CD8-positive, alpha-beta memory T cell (primary cell): ENCODE data around the gene DSTN. TPM values are rescaled to one million over a fixed set of nuclear protein-coding genes. Genes with fewer than 3 reads are reported as not detected.

Source experiments
- CTCF ChIA-PET: fragments of 350-600 bp; sonication (Branson Sonifier 250); formaldehyde crosslinking; loops from one replicate; lab custom pipeline; 2021; ENCODE audit warnings: antibody characterized with exemption; lab: Charles Lee
- POLR2A ChIA-PET: fragments of 350-600 bp; sonication (Branson Sonifier 250); formaldehyde crosslinking; loops from one replicate; lab custom pipeline; 2021; ENCODE audit warnings: antibody characterized with exemption; lab: Charles Lee
- DNase-seq, 5 donors: peaks; one replicate each; pipeline versions ENCODE4 v3.0.0 to v3.0.0-alpha.2; 2020 to 2022; ENCODE audit warnings: mixed read lengths in 1 of 5
- H3K27ac ChIP-seq: one replicate; pipeline ENCODE4 v1.7.0; 2013; ENCODE audit warnings: low read depth, mild to moderate bottlenecking, low read length, moderate library complexity
- H3K27me3 ChIP-seq: 2 replicates; pipeline ENCODE4 v1.7.0; 2013; ENCODE audit warnings: low read length, mild to moderate bottlenecking; ENCODE audit not compliant: insufficient read depth, poor library complexity, severe bottlenecking
- H3K36me3 ChIP-seq: 2 replicates; pipeline ENCODE4 v1.7.0; 2013; ENCODE audit warnings: mild to moderate bottlenecking, low read length, moderate library complexity; ENCODE audit not compliant: insufficient read depth
- H3K4me1 ChIP-seq: 2 replicates; pipeline ENCODE4 v1.7.0; 2013; ENCODE audit warnings: mild to moderate bottlenecking, low read length, moderate library complexity; ENCODE audit not compliant: insufficient read depth
- H3K4me3 ChIP-seq: 2 replicates; pipeline ENCODE4 v1.7.0; 2013; ENCODE audit warnings: mild to moderate bottlenecking, low read length
- H3K9me3 ChIP-seq: 2 replicates; pipeline ENCODE4 v1.7.0; 2013; ENCODE audit warnings: mild to moderate bottlenecking, low read length
- H3K27ac Mint-ChIP-seq, 8 donors: one replicate each; pipeline ENCODE4 v1.8.0; 2020 to 2021; ENCODE audit warnings: mixed read lengths in 8 of 8, mild to moderate bottlenecking in 6 of 8, inconsistent platforms in 3 of 8, moderate library complexity in 3 of 8
- H3K27me3 Mint-ChIP-seq, 2 donors: one replicate each; pipeline ENCODE4 v1.8.0; 2020 to 2021; ENCODE audit warnings: mixed read lengths in 2 of 2, mild to moderate bottlenecking in 1 of 2, moderate library complexity in 1 of 2
- H3K36me3 Mint-ChIP-seq, 3 donors: one replicate each; pipeline ENCODE4 v1.8.0; 2020 to 2021; ENCODE audit warnings: mixed read lengths in 3 of 3, inconsistent platforms in 1 of 3, mild to moderate bottlenecking in 1 of 3
- H3K4me1 Mint-ChIP-seq, 3 donors: one replicate each; pipeline ENCODE4 v1.8.0; 2020 to 2021; ENCODE audit warnings: mixed read lengths in 3 of 3, inconsistent platforms in 1 of 3, mild to moderate bottlenecking in 1 of 3
- H3K4me3 Mint-ChIP-seq, 7 donors: one replicate each; pipeline ENCODE4 v1.8.0; 2020 to 2021; ENCODE audit warnings: mixed read lengths in 7 of 7, mild to moderate bottlenecking in 6 of 7, moderate library complexity in 4 of 7, inconsistent platforms in 2 of 7
- H3K9me3 Mint-ChIP-seq, 5 donors: one replicate each; pipeline ENCODE4 v1.8.0; 2020 to 2022; ENCODE audit warnings: mixed read lengths in 5 of 5, mild to moderate bottlenecking in 3 of 5, moderate library complexity in 2 of 5, inconsistent platforms in 1 of 5
- polyA plus RNA-seq: library from polyadenylated mRNA; unstranded; fragments of 300-500 nt; fragmentation: Illumina TruSeq; gene quantifications from one replicate; pipeline ENCODE4 v1.2.3, GENCODE V29; 2021
- total RNA-seq, 2 experiments: library from RNA; stranded (reverse); gene quantifications; one replicate each; pipeline ENCODE4 v1.2.3, GENCODE V29; 2021

Gene DSTN
- total and polyA plus RNA-seq, 3 experiments from 2014 or later = 66.4 to 135 (median 66.9) TPM

- no peaks in the 10 kb centered on the region for H3K36me3 ChIP-seq
- no peak overlapping the region for H3K4me3 Mint-ChIP-seq
- ChIA-PET CTCF (no interaction called here), POLR2A (no interaction called here)
- peaks cover 3 to 4% of the 10 kb centered on the region in 2 donors for H3K27me3 Mint-ChIP-seq
- no peaks in the 10 kb centered on the region for H3K9me3 Mint-ChIP-seq
- H3K27ac Mint-ChIP-seq = no peak overlapping the region
- no peak overlapping the region for H3K4me3 ChIP-seq
- no peaks in the 10 kb centered on the region for H3K36me3 Mint-ChIP-seq
- H3K27me3 ChIP-seq = no peaks in the 10 kb centered on the region
- peaks cover 2 to 6% (median 6%) of the 10 kb centered on the region in 3 donors for H3K4me1 Mint-ChIP-seq
- H3K4me1 ChIP-seq = no peaks in the 10 kb centered on the region
- no peak overlapping the region for H3K27ac ChIP-seq
- no peaks in the 10 kb centered on the region for H3K9me3 ChIP-seq
- DNase-seq = no peak
Observed at GRCh38 chr20:17555106-17555505, 14.8 kb upstream of the DSTN start.

GRCh38 chr20:17556837-17557674 lies 12.8 kb upstream of the DSTN start:
- no peak for DNase-seq
- no peak overlapping the region for H3K4me3 Mint-ChIP-seq

GRCh38 chr20:17557675-17558006 lies 12.2 kb upstream of the DSTN start:
- H3K4me3 ChIP-seq = no peak overlapping the region
- no peaks in the 10 kb centered on the region for H3K4me1 ChIP-seq
- H3K36me3 Mint-ChIP-seq = no peaks in the 10 kb centered on the region
- no peaks in the 10 kb centered on the region for H3K9me3 Mint-ChIP-seq
- DNase-seq = no peak
- POLR2A ChIA-PET = no interaction called here
- H3K27ac Mint-ChIP-seq = peak overlapping the region in 1 of 8 donors; percentile 14
- peaks cover 0 to 6% of the 10 kb centered on the region in 2 donors for H3K27me3 Mint-ChIP-seq
- CTCF ChIA-PET = no interaction called here
- H3K4me3 Mint-ChIP-seq = no peak overlapping the region
- H3K9me3 ChIP-seq = no peaks in the 10 kb centered on the region
- peak overlapping the region; percentile 43 for H3K27ac ChIP-seq
- H3K4me1 Mint-ChIP-seq = peaks cover 2 to 6% (median 6%) of the 10 kb centered on the region in 3 donors
- no peaks in the 10 kb centered on the region for H3K36me3 ChIP-seq
- no peaks in the 10 kb centered on the region for H3K27me3 ChIP-seq

More at GRCh38 chr20:17556837-17557674, 12.8 kb upstream of the DSTN start:
- Histone ChIP-seq H3K27ac (no peak overlapping the region), H3K4me3 (no peak overlapping the region), H3K27me3 (no peaks in the 10 kb centered on the region), H3K36me3 (no peaks in the 10 kb centered on the region), H3K4me1 (no peaks in the 10 kb centered on the region), H3K9me3 (no peaks in the 10 kb centered on the region)
- Mint-ChIP-seq H3K27ac (peak overlapping the region in 1 of 8 donors; percentile 43), H3K27me3 (peaks cover 0 to 6% of the 10 kb centered on the region in 2 donors), H3K36me3 (no peaks in the 10 kb centered on the region), H3K4me1 (peaks cover 2 to 6% (median 6%) of the 10 kb centered on the region in 3 donors), H3K9me3 (no peaks in the 10 kb centered on the region)
- ChIA-PET CTCF (no interaction called here), POLR2A (no interaction called here)

DNA sequence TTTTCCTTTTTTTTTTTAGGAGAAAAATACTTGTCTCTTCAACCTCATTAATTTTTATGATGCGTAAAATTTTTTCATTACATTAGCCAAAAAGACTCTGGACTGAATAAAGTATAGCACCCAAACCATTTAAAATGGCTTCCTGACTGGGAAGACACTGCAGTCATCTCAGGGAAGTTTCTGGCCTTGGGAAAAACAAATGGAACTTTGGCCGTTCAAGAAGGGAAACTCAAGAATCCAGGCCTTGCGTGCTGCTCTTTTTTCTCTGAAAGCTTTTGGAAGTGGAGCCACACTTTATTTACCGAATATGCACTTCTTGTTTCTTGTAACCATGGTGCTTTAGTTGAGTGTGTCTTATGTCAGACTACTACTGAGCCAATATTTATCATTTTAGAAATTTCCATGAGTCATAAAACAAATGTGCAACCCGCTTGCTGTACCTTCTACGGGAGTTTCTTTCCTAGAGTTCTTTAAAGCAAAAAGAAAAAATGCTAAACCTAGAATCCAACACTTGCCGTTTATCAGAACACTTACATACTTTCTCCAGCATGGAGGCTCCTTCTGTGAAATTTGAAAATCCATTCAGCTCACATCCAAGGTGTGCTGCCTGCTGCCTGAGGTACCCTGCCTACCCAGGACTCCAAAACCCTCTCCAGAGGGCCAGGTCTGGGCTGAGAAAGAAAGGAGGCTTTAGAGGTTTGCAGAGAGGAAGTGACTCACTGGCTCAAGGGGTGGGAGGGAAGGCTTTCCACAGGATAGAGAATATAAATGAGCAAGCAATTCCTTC lies 11.5 kb upstream of the DSTN start:
- no peaks in the 10 kb centered on the region for H3K27me3 ChIP-seq
- Mint-ChIP-seq H3K9me3 (no peaks in the 10 kb centered on the region), H3K27ac (peak overlapping the region in 1 of 8 donors; percentile 43), H3K27me3 (peaks cover 0 to 6% of the 10 kb centered on the region in 2 donors), H3K4me1 (peaks cover 2 to 6% (median 6%) of the 10 kb centered on the region in 3 donors), H3K36me3 (no peaks in the 10 kb centered on the region), H3K4me3 (no peak overlapping the region)
- H3K4me1 ChIP-seq = no peaks in the 10 kb centered on the region
- ChIA-PET CTCF (no interaction called here), POLR2A (no interaction called here)
- H3K27ac ChIP-seq = peak overlapping the region; percentile 43
- H3K36me3 ChIP-seq = no peaks in the 10 kb centered on the region
- H3K9me3 ChIP-seq = no peaks in the 10 kb centered on the region
- no peak for DNase-seq
- H3K4me3 ChIP-seq = no peak overlapping the region

DNA sequence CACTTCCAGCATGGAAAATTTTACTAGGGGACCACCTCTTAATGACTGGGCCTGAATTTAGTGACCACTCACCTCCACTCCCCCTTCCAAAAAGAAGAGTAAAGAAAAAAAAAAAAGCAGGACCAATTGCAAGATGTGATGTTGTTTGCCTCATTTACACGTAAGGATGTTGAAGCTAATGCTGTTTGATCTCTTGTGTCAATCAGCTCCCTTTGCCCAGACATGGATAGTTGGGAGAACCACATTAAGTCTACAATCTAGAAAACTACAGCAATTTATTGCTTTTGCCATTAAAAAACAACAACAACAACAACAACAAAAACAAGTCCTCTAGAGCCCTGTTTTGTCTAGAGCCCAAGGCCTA lies 11.0 kb upstream of the DSTN start:
- no peak overlapping the region for H3K27ac ChIP-seq
- Mint-ChIP-seq H3K27ac (peak overlapping the region in 1 of 8 donors; percentile 43), H3K9me3 (no peaks in the 10 kb centered on the region), H3K27me3 (peaks cover 3 to 10% of the 10 kb centered on the region in 2 donors), H3K4me1 (peaks cover 2 to 6% (median 6%) of the 10 kb centered on the region in 3 donors), H3K4me3 (no peak overlapping the region), H3K36me3 (no peaks in the 10 kb centered on the region)
- CTCF ChIA-PET = no interaction called here
- no peak overlapping the region for H3K4me3 ChIP-seq
- H3K27me3 ChIP-seq = no peaks in the 10 kb centered on the region
- no peaks in the 10 kb centered on the region for H3K36me3 ChIP-seq
- H3K9me3 ChIP-seq = no peaks in the 10 kb centered on the region
- H3K4me1 ChIP-seq = no peaks in the 10 kb centered on the region
- POLR2A ChIA-PET = no interaction called here
- no peak for DNase-seq

DNA sequence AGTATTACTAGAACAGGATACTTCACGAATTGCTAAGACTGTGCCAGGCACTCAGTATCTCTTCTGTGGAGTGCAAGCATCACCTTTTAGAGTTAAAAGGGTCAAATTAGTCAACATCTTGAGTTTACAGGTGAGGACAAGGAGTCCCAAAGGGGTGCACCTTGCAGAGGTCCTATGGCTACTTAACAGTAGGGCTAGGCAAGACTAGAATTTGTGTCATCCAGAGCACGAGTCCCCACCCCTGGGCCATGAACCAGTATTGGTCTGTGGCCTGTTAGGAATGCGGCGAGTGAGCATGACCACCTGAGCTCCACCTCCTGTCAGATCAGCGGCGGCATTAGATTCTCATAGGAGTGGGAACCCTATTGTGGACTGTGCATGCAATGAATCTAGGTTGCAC lies 10.5 kb upstream of the DSTN start:
- H3K36me3 Mint-ChIP-seq = no peaks in the 10 kb centered on the region
- H3K27ac Mint-ChIP-seq = no peak overlapping the region
- Histone ChIP-seq H3K36me3 (no peaks in the 10 kb centered on the region), H3K4me3 (no peak overlapping the region), H3K27me3 (no peaks in the 10 kb centered on the region), H3K9me3 (no peaks in the 10 kb centered on the region), H3K4me1 (no peaks in the 10 kb centered on the region), H3K27ac (no peak overlapping the region)
- H3K4me1 Mint-ChIP-seq = peaks cover 2 to 6% (median 6%) of the 10 kb centered on the region in 3 donors
- no peak for DNase-seq
- ChIA-PET CTCF (no interaction called here), POLR2A (interaction anchor here (0.6 kb wide), 1 partner anchor 14 kb away, joined by 3 read pairs; no protein-coding TSS in a partner anchor)
- H3K4me3 Mint-ChIP-seq = no peak overlapping the region
- no peaks in the 10 kb centered on the region for H3K9me3 Mint-ChIP-seq
- peaks cover 3 to 10% of the 10 kb centered on the region in 2 donors for H3K27me3 Mint-ChIP-seq

DNA sequence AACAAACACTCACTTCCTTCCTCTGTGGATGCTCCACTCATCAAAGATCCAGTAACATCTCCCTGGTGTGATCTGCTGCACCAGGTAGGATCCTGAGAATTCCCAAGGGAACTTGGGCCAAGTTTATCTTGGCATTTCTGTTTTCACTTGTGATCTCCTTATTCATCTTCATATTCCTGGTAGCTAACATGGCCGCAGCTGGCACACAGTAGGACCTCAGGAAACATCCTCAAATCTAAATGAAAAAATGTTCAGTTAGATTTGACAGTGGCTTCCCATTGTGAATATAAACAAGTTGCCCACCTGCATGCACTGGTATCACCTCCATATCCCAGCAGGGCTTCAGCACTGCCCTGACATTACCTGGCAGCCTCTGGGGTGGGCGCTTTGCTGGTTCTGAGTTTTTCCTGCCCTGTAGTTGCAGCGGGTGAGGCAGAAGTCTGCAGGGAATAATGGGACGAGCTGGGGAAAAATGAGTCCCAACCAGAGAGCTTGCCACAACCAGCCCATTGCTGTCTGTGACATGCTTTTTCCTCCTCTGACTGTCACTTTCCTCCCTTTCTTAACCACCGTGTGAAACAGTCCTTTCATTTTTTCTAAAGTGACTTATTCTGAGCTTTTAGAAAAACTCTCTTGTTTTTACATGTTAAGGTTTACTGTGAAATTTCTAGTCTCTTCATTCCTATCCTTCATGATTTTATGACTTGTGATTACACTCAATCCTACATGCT lies 9.4 kb upstream of the DSTN start:
- H3K27ac ChIP-seq = no peak overlapping the region
- peak overlapping the region in 1 of 7 donors; percentile 81 for H3K4me3 Mint-ChIP-seq
- H3K27me3 Mint-ChIP-seq = peaks cover 3 to 17% of the 10 kb centered on the region in 2 donors
- no peak for DNase-seq
- H3K4me3 ChIP-seq = no peak overlapping the region
- H3K27ac Mint-ChIP-seq = no peak overlapping the region
- POLR2A ChIA-PET = no interaction called here
- no peaks in the 10 kb centered on the region for H3K36me3 ChIP-seq
- no peaks in the 10 kb centered on the region for H3K27me3 ChIP-seq
- peaks cover 2 to 6% (median 6%) of the 10 kb centered on the region in 3 donors for H3K4me1 Mint-ChIP-seq
- H3K9me3 Mint-ChIP-seq = no peaks in the 10 kb centered on the region
- CTCF ChIA-PET = no interaction called here
- H3K4me1 ChIP-seq = no peaks in the 10 kb centered on the region
- H3K36me3 Mint-ChIP-seq = no peaks in the 10 kb centered on the region
- H3K9me3 ChIP-seq = no peaks in the 10 kb centered on the region
